ENCODE measurements around the gene PGRMC1.
A peak's percentile ranks its signal among the peaks of the same experiment; 100 is the strongest.

PGRMC1 gene

DNA sequence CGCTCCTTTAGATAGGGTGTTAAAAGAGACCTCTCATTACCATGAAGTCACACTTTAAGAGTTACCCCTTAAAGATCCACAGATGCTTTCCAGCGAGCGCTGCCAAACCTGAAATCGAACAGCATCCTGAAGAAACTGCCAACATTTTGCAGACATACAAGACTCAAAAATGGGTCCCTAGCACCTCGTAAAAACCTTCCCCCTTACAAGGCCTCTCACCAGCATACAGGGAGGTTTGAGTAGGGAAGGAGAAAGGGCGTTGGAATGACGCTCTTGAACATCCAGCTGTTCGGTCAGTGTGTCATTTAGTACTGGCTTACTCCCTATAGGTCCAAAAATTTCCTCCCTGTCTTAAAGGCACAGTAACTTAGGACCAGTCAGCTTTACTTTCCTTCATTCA is 45.3 kb upstream of the PGRMC1 start:
- peak; percentile 38; the same call in 1 of the 3 replicates for ATAC-seq
- TF ChIP-seq TCF4 (CRISPR knock-in tag; IDR thresholded peaks at IDR 0.05; ENCODE audit: borderline replicate concordance) (no peak), PPARA (CRISPR knock-in tag; IDR thresholded peaks at IDR 0.05; ENCODE audit: borderline replicate concordance) (no peak)
- TF ChIP-seq, protein P1, sequence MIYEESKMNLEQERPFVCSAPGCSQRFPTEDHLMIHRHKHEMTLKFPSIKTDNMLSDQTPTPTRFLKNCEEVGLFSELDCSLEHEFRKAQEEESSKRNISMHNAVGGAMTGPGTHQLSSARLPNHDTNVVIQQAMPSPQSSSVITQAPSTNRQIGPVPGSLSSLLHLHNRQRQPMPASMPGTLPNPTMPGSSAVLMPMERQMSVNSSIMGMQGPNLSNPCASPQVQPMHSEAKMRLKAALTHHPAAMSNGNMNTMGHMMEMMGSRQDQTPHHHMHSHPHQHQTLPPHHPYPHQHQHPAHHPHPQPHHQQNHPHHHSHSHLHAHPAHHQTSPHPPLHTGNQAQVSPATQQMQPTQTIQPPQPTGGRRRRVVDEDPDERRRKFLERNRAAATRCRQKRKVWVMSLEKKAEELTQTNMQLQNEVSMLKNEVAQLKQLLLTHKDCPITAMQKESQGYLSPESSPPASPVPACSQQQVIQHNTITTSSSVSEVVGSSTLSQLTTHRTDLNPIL (CRISPR knock-in tag; IDR thresholded peaks at IDR 0.05; ENCODE audit: low read depth): no peak
- TF ChIP-seq, protein P2, sequence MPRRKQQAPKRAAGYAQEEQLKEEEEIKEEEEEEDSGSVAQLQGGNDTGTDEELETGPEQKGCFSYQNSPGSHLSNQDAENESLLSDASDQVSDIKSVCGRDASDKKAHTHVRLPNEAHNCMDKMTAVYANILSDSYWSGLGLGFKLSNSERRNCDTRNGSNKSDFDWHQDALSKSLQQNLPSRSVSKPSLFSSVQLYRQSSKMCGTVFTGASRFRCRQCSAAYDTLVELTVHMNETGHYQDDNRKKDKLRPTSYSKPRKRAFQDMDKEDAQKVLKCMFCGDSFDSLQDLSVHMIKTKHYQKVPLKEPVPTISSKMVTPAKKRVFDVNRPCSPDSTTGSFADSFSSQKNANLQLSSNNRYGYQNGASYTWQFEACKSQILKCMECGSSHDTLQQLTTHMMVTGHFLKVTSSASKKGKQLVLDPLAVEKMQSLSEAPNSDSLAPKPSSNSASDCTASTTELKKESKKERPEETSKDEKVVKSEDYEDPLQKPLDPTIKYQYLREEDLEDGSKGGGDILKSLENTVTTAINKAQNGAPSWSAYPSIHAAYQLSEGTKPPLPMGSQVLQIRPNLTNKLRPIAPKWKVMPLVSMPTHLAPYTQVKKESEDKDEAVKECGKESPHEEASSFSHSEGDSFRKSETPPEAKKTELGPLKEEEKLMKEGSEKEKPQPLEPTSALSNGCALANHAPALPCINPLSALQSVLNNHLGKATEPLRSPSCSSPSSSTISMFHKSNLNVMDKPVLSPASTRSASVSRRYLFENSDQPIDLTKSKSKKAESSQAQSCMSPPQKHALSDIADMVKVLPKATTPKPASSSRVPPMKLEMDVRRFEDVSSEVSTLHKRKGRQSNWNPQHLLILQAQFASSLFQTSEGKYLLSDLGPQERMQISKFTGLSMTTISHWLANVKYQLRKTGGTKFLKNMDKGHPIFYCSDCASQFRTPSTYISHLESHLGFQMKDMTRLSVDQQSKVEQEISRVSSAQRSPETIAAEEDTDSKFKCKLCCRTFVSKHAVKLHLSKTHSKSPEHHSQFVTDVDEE (CRISPR knock-in tag; IDR thresholded peaks at IDR 0.05): no peak
- TF ChIP-seq, protein P3, sequence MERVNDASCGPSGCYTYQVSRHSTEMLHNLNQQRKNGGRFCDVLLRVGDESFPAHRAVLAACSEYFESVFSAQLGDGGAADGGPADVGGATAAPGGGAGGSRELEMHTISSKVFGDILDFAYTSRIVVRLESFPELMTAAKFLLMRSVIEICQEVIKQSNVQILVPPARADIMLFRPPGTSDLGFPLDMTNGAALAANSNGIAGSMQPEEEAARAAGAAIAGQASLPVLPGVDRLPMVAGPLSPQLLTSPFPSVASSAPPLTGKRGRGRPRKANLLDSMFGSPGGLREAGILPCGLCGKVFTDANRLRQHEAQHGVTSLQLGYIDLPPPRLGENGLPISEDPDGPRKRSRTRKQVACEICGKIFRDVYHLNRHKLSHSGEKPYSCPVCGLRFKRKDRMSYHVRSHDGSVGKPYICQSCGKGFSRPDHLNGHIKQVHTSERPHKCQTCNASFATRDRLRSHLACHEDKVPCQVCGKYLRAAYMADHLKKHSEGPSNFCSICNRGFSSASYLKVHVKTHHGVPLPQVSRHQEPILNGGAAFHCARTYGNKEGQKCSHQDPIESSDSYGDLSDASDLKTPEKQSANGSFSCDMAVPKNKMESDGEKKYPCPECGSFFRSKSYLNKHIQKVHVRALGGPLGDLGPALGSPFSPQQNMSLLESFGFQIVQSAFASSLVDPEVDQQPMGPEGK (CRISPR knock-in tag; IDR thresholded peaks at IDR 0.05; ENCODE audit: borderline replicate concordance): no peak
- TF ChIP-seq, protein P4, sequence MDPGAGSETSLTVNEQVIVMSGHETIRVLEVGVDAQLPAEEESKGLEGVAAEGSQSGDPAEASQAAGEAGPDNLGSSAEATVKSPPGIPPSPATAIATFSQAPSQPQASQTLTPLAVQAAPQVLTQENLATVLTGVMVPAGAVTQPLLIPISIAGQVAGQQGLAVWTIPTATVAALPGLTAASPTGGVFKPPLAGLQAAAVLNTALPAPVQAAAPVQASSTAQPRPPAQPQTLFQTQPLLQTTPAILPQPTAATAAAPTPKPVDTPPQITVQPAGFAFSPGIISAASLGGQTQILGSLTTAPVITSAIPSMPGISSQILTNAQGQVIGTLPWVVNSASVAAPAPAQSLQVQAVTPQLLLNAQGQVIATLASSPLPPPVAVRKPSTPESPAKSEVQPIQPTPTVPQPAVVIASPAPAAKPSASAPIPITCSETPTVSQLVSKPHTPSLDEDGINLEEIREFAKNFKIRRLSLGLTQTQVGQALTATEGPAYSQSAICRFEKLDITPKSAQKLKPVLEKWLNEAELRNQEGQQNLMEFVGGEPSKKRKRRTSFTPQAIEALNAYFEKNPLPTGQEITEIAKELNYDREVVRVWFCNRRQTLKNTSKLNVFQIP (CRISPR knock-in tag; IDR thresholded peaks at IDR 0.05; ENCODE audit: borderline replicate concordance, low read depth): no peak

DNA sequence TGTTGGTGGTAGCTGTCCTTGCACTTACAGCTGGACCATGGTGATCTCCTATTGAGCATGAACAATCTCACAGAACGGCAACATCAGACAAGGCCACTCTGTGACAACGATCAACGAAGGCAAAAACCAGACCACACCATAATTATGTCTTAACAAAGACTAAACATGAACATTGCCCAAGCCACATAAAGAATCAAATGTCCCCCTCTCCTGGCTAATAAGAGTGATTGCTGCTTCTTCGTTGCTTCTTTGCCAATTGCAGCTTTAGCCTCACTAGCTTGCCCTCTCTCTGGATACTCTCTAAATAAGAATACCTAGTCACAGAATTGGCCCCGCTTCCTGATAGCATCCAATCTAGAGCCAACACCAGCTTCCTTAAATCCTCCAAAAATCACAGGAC is 41.5 kb upstream of the PGRMC1 start:
- no peak for ATAC-seq
- TF ChIP-seq ZC3H10 (CRISPR knock-in tag; IDR thresholded peaks at IDR 0.05) (no peak), ARNTL (CRISPR knock-in tag; IDR thresholded peaks at IDR 0.05; ENCODE audit: borderline replicate concordance, low read depth) (no peak), BACH2 (CRISPR knock-in tag; IDR thresholded peaks at IDR 0.05; ENCODE audit: borderline replicate concordance) (no peak), ZNF8 (CRISPR knock-in tag; IDR thresholded peaks at IDR 0.05) (no peak), ISL1 (CRISPR knock-in tag; IDR thresholded peaks at IDR 0.05) (no peak), ESRRG (CRISPR knock-in tag; IDR thresholded peaks at IDR 0.05) (no peak), TCF4 (CRISPR knock-in tag; IDR thresholded peaks at IDR 0.05; ENCODE audit: borderline replicate concordance) (no peak), ZFP30 (CRISPR knock-in tag; IDR thresholded peaks at IDR 0.05) (no peak), ZNF565 (CRISPR knock-in tag; conservative IDR thresholded peaks at IDR 0.05; ENCODE audit: low read depth) (no peak), ZFP3 (CRISPR knock-in tag; IDR thresholded peaks at IDR 0.05) (no peak), CSDC2 (CRISPR knock-in tag; IDR thresholded peaks at IDR 0.05) (no peak), ZNF70 (CRISPR knock-in tag; IDR thresholded peaks at IDR 0.05) (no peak), RARB (CRISPR knock-in tag; IDR thresholded peaks at IDR 0.05) (no peak)
- TF ChIP-seq, protein P1 (CRISPR knock-in tag; IDR thresholded peaks at IDR 0.05; ENCODE audit: low read depth): no peak
- TF ChIP-seq, protein P5, sequence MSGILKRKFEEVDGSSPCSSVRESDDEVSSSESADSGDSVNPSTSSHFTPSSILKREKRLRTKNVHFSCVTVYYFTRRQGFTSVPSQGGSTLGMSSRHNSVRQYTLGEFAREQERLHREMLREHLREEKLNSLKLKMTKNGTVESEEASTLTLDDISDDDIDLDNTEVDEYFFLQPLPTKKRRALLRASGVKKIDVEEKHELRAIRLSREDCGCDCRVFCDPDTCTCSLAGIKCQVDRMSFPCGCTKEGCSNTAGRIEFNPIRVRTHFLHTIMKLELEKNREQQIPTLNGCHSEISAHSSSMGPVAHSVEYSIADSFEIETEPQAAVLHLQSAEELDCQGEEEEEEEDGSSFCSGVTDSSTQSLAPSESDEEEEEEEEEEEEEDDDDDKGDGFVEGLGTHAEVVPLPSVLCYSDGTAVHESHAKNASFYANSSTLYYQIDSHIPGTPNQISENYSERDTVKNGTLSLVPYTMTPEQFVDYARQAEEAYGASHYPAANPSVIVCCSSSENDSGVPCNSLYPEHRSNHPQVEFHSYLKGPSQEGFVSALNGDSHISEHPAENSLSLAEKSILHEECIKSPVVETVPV (CRISPR knock-in tag; IDR thresholded peaks at IDR 0.05): no peak
- TF ChIP-seq, protein P3 (CRISPR knock-in tag; IDR thresholded peaks at IDR 0.05; ENCODE audit: borderline replicate concordance): no peak
- TF ChIP-seq, protein P4 (CRISPR knock-in tag; IDR thresholded peaks at IDR 0.05; ENCODE audit: borderline replicate concordance, low read depth): no peak
- TF ChIP-seq, protein P2 (CRISPR knock-in tag; IDR thresholded peaks at IDR 0.05): no peak

Measured in SK-N-SH treated with all-trans-retinoic acid at 6 μM for 48 hours (cell line).